Neural cell (in vitro differentiated cells): ENCODE data around the gene UNC5CL.

Experiments
- CTCF ChIP-seq: fragments of 450-650 bp; IDR thresholded peaks from 2 replicates; pipeline ENCODE4 v1.5.1; 2014; ENCODE audit warnings: antibody characterized with exemption, mild to moderate bottlenecking, moderate library complexity; ENCODE audit not compliant: poor library complexity, severe bottlenecking
- EP300 ChIP-seq: fragments of 450-650 bp; conservative IDR thresholded peaks from 2 replicates; pipeline ENCODE4 v1.6.1; 2014; ENCODE audit warnings: antibody characterized with exemption, mild to moderate bottlenecking, moderate library complexity; ENCODE audit not compliant: poor library complexity, severe bottlenecking
- EZH2 ChIP-seq: fragments of 200-600, 300-800 bp; shearing (Covaris generic), sonication (generic); IDR thresholded peaks from 2 replicates; pipeline ENCODE4 v1.6.1; 2014; ENCODE audit warnings: antibody characterized with exemption, low read length, borderline replicate concordance, mild to moderate bottlenecking; ENCODE audit not compliant: insufficient read depth, poor library complexity, severe bottlenecking
- POLR2AphosphoS5 ChIP-seq: IDR thresholded peaks from 2 replicates; pipeline ENCODE4 v1.6.1; 2012
- RAD21 ChIP-seq: fragments of 450-650 bp; conservative IDR thresholded peaks from 2 replicates; pipeline ENCODE4 v1.6.1; 2014; ENCODE audit warnings: antibody characterized with exemption, mild to moderate bottlenecking, moderate library complexity

- TF ChIP-seq EZH2 (no peak), CTCF (no peak), POLR2AphosphoS5 (no peak), EP300 (no peak), RAD21 (no peak)
Measured at GRCh38 chr6:41088451-41088850, 49.4 kb upstream of the UNC5CL start.
